Choroid plexus epithelial cell (primary cell): Measurements from ENCODE around the gene INPP5J.

Experiments used
- DNase-seq: peaks from one replicate; pipeline ENCODE4 v3.0.0-alpha.2; 2010; ENCODE audit warnings: low read depth
- H3K4me3 ChIP-seq: 2 replicates; pipeline ENCODE4 v1.5.1; 2011; ENCODE audit warnings: low read depth, mild to moderate bottlenecking, control low read depth, low read length, moderate library complexity
- TF ChIP-seq, protein P1 (sequence below): conservative IDR thresholded peaks from 2 replicates; pipeline ENCODE4 v1.5.1; 2011; ENCODE audit warnings: low read depth, mild to moderate bottlenecking, control low read depth, inconsistent platforms, low read length, moderate library complexity

INPP5J gene

DNA sequence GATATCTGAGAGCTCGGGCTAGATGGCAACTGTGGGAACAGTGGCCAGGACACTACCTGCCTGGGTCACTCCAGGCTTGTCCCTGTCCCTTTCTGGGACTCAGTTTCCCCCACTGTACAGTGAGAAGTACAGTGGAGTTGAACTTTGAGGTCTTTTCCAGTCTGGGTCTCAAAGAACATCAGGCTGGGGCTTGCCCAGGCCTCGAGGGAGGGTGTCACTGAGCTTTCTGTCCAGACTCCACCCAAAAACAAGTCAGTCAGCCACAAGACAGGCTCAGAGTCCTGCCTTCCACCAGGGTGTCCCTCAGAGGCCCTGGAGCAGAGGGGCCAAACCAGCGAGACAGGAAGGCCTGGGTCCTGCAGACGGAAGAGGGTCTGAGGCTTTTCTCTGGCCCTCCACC is 19.5 kb downstream of the INPP5J start:
- TF ChIP-seq, protein P1, sequence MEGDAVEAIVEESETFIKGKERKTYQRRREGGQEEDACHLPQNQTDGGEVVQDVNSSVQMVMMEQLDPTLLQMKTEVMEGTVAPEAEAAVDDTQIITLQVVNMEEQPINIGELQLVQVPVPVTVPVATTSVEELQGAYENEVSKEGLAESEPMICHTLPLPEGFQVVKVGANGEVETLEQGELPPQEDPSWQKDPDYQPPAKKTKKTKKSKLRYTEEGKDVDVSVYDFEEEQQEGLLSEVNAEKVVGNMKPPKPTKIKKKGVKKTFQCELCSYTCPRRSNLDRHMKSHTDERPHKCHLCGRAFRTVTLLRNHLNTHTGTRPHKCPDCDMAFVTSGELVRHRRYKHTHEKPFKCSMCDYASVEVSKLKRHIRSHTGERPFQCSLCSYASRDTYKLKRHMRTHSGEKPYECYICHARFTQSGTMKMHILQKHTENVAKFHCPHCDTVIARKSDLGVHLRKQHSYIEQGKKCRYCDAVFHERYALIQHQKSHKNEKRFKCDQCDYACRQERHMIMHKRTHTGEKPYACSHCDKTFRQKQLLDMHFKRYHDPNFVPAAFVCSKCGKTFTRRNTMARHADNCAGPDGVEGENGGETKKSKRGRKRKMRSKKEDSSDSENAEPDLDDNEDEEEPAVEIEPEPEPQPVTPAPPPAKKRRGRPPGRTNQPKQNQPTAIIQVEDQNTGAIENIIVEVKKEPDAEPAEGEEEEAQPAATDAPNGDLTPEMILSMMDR: no peak
- H3K4me3 ChIP-seq: no peak overlapping the region
- DNase-seq: no peak

DNA sequence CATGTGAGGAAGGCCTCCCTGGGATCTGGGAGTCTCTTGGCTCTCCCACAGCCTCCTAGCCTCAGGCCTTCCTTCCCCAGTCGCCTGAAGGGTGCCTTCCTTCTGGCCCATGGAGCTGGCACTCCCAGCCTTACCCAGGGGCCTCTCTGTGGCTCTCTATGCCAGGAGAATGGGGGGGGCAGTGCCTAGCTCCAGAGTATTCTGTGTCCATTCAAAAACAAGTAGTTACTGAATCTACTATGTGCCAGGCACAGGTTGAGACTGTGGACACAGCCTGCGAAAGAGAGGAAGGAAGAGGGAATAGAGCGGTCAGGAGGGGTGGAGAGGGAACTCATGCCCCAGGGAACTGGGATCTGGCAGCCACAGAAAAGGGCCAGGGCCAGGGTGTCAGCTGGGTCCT is 20.3 kb downstream of the INPP5J start:
- no peak for DNase-seq
- H3K4me3 ChIP-seq: no peak overlapping the region
- TF ChIP-seq, protein P1: no peak

DNA sequence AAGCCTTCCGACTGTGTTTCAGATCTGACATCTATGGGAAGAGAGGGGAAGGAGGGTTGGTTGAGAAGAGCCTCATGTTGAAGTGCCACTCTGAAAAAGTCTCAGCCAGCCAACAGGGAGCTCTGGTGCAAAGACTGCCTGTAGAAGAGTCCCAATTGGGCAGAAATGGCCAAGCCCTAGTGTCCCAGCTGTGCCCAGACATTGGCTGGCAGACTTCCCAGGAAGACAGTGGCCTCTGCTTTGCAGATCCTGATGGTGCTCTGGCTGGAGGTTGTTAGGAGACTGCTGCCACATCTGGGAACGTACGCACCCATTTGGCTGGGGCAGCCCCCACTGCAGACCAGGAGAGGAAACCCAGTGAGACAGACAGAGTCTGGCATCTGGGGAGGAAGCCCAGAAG is 20.8 kb downstream of the INPP5J start:
- H3K4me3 ChIP-seq: no peak overlapping the region
- TF ChIP-seq, protein P1: no peak
- DNase-seq: no peak

DNA sequence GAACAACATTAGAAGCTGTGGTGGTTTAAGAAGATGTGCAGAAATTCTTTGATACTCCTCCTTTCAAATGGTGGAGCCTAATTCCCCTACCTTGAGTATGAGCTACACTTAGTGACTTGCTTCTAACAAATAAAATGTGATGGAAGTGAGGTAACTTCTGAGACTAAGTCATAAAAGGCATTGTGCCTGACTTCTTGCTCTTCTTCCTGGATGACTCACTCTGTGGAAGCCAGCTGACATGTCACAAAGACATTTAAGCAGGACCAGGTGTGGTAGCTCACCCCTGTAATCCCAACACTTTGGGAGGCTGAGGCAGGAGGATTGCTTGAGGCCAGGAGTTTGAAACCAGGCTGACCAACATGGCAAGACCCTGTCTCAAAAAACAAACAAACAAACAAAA is 21.5 kb downstream of the INPP5J start:
- TF ChIP-seq, protein P1: no peak
- DNase-seq: no peak
- H3K4me3 ChIP-seq: no peak overlapping the region

DNA sequence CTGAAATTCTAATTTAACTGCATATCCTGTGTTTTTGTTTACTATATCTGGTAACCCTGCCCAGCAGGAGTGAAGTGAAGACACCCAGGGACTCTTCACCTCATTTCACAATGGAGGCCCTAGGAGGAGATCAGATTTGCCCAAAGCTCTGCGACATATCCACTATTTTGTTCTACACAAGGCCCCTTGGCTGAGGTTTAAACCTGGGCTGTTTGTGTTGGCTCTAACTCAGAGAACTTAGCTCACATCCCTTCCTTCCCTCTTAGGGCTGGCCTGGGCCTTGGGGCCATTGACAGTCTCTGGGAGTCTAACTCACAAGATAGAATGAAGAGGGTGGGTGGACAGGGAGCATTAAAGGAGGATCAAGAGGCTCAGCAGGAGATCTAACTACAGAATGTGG is 25.7 kb downstream of the INPP5J start:
- DNase-seq: peak; percentile 77
- TF ChIP-seq, protein P1: no peak
- H3K4me3 ChIP-seq: no peak overlapping the region

DNA sequence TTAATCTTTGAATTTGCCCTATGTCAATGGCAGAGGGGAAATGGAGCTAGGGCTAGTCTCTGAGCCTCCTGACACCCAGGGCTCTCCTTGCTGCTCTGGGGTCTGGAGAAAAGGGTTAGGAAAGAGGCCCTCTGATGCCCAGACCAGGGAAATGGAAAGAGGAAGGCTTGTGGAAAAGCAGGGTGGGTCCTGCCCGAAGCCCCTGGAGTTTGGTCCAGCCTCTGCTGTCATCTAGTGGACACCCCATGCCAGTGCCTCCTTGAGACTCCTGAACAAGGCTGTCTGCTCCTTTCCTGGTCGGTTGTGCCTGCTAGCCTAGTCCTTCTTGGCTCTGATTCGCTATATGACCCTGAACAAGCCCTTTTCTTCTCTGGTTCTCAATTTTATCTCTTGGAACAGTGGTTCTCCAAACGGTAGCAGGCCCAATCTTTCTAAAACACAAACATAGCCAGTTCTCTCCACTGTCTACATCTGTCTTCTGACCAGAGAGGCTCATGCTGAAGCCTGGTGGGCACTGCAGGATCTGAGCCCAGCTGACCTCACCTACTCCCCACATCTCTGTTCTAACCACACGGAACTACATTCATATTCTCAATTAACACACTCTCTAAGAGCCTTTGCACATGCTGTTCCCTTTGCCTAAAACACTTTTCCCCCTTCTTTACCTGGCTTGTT is 26.3 kb downstream of the INPP5J start:
- DNase-seq: peak; percentile 92
- no peak overlapping the region for H3K4me3 ChIP-seq
- TF ChIP-seq, protein P1: peak; percentile 100

DNA sequence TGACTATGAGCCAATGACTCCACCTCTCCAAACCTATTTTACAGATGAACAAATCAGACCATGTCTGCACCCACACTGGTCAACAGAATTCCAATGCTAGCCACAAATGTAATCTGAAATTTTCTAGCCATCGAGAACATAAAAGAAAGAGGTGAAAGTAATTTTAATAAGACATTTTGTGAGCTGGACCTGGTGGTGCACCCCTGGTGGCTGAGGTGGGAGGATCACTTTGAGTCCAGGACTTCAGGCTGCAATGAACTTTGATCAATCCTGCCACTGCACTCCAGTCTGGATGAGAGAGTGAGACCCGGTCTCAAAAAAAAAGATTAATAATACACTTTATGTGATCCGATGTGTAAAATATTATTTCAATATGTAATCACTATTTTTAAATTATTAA is 27.8 kb downstream of the INPP5J start:
- H3K4me3 ChIP-seq: no peak overlapping the region
- TF ChIP-seq, protein P1: peak; percentile 61
- peak; percentile 29 for DNase-seq
